NCI-H82 treated with DMSO at 0.1 percent for 48 hours (cell line): ENCODE results near the gene JMJD6.
A peak's percentile ranks its signal among the peaks of the same experiment; 100 is the strongest.
"Not testable (repeated sequence)": the region's sequence is repeated elsewhere in the genome, so short reads cannot be mapped to it uniquely, and the experiment has no call there.

Experiments
- DNase-seq: peaks from one replicate; lab custom pipeline; 2025; ENCODE audit not compliant: unreplicated experiment; lab: John Stamatoyannopoulos, UW

Gene JMJD6

DNA sequence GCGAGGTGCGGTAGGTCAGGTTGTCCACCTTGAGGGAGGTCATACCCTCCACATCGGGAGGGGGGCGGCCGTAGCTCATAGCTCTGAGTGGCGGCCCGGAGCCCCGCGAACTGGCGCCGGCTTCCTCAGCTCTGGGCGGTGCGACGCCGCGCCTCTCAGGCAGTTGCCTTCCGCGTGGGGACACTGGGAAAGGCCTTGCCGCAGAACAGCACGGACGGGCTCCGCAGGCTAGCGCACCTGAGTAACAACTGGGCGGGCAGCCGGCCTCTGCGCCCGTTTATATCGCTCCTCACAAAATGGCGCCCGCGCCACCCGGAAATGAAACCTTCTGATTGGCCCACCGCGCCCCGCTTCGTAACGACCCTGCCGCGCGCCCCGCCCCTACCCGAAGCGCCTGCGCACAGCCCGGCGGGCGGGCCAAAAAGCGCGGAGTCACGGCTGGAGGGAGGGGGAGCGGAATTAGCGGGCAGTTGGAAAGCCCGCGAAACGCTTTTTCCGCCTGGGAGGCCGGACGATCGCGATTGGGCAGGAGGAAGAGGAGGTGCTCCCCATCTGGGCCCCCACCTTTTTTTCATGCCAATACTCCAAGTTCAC is 10.8 kb upstream of the JMJD6 start, which contains the start of gene SRSF2:
SRSF2 (minus strand) TSS at position 250 of the 594 bp plus-strand sequence; CDS start at position 79, 171 bp downstream.
- DNase-seq = peak; percentile 96

DNA sequence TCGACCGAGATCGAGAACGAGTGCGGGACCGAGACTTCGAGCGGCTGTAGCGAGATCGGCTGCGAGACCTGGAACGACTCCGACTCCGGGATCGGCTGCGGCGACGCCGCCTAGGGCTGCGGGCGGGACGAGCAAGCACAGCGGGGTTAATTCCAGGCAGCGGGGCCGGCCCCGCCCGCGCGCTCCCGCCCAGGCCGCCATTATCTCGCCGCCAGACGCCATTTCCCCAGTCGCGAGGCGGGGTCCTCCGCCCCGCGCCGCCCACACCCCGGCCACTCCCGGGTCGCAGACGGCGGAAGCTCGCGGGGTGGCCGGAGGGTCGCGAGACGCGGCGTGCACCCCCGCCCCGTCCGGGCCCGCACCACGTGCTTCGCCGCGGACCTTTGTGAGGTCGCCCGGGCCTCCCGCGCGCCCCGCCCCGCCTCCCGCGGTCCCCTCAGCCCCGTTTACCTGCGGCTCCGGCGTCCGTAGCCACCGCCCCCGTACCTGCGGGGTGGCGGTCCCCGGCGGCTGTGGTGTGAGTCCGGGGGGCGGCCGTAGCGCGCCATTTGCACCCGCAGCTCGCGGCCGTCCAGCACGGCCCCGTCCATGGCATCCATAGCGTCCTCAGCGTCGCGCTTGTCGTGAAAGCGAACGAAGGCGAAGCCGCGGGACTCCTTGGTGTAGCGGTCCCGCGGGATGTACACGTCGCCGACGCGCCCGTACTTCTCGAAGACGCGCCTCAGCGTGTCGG is 10.1 kb upstream of the JMJD6 start:
- DNase-seq = no peak

DNA sequence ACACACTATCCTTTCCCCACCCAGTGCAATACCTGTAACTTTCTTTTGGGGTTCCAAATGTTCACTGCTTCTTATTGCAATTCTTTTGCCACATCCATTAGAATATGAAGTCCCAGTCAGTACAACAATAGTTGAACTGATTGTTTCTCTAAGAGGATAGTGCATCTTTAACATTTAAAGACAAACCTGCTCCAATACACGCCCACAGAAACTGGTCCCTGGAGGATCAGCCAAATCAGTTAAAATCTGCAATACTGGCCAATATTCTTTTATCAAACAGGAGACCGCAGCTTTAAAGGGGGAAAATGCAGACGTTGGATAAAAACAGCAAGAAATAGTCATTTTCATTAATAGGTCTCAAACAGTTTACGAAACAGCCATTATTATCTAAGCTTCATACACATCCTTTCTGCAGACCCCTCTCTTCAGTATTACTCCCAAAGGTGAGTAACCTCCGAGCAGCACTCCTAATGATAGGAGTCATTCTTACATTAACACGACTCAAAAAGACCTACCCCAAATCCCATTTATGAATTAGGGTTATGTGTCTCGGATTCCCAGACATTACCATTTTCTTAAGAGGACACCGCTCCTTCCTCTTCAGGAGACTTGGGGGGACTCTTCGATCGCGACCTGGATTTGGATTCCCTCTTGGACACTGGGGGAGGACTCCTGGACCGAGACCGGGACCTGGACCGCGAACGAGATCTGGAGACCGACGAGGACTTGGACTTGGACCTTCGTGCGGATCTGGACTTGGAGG is 9.4 kb upstream of the JMJD6 start:
- DNase-seq = no peak

DNA sequence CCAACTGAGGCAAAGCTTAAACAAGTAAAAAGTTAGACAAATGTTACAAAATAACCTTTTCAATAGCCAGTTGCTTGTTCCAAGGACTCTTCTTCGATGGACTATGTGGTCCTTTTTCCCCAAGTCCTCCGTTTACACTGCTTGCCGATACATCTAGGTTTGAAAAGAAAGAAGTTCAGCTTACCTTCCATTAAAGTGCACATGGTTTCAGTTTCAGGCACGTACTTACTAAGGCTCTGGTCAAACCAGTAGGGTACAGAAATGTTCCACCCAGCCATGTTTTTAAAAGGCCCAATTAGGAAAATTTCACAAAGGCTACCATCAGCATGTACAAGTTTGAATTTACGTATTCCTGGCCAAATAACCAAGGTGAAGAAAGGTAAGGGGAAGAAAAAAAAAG is 8.6 kb upstream of the JMJD6 start:
- DNase-seq = no peak

DNA sequence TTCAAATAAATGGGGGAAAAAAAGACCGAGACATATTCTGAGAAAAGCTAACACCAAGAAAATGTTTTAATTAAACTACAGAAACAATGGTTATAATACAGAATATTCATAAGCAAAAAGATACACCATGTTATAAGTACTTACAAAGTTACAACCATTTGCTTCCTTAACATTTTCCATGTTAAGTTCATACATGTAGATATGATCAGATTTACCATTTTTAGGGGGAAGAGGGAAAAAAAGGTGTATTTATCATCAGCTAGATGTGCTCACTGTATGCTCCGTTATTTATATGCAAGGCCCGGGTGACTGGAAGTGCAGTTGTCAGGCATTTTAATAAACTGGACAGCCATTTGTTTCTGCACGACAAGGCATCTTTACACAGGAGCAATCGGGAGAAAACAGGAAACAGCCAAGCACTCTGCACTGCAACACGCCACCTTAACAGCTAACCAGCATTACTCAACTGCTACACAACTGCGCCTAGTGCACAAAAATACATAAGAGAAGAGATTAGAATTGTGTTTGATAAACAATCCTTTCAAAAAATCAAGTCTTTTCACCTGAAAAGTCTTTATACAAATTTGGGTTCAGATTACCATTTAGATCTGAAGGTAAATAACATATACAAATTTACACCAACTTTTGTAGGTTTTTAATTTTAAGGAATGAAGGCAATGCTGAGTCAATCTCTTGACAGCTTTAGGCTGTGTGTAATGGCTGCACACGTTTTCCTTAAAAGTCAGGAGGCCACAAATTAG is 7.9 kb upstream of the JMJD6 start:
- no peak for DNase-seq

DNA sequence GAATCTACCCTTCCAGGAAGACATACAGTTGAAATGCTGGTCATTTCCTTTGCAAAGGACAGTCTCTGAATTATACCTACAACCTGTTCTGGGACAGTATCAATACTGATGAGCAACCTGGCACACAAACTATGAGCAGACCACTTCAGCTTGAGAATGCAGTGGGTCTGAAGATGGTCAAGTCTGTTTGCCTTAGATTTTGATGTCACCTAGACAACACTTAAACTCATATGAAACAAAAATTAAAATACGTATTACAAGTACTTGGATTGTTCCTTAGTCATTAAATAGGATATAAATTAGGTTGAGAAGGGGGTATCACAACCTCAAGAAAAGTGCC is 7.2 kb upstream of the JMJD6 start:
- no peak for DNase-seq

DNA sequence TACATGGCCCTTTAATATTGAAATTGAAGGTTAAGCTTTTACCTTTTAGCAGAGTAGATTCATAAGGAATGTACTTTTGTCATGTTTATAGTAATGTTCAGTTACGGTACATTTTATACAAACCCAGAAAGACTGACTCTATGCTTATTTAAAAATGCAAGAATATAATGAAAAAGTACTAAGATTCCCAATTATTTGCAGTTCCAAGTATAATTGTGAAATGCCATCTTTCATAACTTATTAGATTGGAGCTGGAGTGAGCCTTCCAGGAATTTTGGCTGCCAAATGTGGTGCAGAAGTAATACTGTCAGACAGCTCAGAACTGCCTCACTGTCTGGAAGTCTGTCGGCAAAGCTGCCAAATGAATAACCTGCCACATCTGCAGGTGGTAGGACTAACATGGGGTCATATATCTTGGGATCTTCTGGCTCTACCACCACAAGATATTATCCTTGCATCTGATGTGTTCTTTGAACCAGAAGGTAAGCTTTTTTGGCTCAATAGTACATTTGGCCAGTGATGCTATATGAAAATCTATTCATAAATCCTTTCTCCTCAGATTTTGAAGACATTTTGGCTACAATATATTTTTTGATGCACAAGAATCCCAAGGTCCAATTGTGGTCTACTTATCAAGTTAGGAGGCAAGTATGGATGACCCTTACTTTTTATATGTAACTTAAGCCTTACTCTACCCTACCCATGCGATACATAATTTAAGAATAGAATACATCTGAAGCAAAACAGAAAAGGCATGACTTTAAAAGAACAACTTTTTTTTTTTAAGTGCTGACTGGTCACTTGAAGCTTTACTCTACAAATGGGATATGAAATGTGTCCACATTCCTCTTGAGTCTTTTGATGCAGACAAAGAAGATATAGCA is 6.6 kb upstream of the JMJD6 start:
- no peak for DNase-seq

DNA sequence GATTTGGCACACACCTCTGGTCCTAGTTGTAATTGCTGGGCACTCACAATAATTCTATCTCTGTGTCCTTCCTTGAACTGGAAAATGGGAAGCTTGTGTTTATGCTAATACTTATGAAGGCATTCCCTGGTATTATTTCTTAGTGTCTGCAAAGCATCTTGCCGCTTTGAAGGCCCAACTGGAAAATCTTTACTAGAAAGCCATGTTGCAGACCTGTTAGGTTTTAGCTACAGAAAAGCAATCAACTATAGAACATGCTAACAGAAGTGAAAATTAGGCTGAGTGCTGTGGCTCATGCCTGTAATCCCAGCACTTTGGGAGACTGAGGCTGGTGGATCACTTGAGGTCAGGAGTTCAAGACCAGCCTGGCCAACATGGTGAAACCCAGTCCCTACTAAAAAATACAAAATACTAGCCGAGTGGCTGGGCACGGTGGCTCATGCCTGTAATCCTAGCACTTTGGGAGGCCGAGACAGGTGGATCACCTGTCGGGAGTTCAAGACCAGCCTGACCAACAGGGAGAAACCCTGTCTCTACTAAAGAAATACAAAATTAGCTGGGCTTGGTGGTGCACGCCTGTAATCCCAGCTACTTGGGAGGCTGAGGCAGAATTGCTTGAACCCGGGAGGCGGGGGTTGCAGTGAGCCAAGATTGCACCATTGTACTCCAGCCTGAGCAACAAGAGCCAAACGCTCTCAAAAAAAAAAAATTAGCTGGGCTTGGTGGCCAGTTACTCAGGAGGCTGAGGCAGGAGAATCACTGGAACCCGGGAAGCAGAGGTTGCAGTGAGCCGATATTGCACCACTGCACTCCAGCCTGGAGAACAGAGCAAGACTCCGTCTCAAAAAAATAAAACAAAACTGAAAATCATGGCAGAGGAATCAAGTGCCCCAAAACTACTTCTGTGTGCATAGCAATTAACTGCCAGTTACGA is 5.7 kb upstream of the JMJD6 start:
- DNase-seq = not testable (repeated sequence)

DNA sequence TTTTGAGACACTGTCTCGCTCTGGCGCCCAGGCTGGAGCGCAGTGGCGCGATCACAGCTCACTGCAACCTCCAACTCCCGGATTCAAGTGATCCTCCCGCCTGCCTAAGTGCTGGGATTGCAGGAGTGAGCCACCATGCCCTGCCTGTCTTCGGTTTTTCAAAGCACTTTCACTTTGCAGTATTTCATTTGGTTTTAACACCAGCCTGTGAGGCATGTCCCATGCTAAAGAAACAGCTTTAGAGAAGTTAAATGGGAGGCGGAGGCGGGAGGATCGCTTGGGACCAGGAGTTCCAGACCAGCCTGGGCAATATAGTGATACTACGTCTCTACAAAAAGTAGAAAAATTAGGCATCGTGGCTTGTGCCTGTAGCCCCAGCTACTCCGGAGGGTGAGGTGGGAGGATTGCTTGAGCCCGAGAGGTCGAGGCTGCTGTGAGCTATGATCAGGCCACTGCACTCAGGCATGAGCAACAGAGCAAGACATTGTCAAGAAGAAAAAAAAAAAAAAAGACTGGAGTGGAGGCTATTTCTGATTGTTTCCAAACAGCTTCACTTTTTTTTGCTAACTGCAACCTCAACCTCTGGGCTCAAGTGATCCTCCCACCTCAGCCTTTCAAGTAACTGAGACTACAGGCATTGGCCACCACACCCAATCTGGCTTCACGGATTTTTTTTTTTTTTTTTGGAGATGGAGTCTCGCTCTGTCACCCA is 1.5 kb upstream of the JMJD6 start:
- DNase-seq = no peak

DNA sequence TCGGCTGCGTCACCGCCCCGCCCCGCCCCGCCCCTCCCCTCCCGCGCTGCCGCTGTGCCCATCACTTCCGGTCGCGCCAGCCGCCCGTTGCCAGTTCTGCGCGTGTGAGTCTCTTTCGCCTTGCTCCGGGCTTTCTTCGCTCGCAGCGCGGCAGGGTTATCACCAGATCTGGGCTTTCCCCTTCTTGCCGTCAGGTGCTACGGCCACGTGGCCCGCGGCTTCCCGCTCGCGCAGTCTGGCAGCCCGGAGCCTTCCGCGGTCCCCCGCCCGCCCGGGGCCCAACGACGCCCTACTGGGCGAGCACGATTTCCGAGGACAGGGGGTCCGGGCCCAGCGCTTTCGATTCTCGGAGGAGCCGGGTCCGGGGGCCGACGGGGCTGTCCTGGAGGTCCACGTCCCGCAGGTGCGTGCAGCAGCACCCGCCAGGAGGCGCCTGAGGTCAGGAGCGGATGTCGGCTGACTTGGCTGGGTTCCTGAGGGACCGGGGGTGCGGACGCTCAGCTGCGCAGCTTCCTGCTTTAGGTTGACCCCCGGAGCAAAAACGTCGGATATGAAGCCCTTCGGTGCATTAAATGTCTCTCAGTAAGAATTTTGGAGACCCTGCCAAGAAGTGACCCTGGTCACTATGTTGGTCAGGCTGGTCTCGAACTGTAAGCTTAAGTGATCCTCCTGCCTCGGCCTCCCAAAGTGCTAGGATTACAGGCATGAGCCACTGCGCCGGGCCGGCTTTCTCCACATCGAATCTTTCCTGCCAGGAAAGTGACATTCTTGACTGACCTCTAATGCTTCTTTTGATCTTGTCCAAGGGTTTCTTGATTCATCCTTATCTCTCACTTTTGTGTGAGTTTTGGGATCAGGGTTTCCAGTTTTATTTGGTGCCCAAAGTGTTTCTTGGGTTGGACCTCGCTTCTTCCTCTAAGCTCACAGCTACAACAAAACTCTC is 641 bp upstream of the JMJD6 start, which contains the start of gene METTL23:
METTL23 (plus strand) TSS at position 64 of the 943 bp plus-strand sequence. CDS start 2,872 bp downstream, outside the sequence.
- no peak for DNase-seq

DNA sequence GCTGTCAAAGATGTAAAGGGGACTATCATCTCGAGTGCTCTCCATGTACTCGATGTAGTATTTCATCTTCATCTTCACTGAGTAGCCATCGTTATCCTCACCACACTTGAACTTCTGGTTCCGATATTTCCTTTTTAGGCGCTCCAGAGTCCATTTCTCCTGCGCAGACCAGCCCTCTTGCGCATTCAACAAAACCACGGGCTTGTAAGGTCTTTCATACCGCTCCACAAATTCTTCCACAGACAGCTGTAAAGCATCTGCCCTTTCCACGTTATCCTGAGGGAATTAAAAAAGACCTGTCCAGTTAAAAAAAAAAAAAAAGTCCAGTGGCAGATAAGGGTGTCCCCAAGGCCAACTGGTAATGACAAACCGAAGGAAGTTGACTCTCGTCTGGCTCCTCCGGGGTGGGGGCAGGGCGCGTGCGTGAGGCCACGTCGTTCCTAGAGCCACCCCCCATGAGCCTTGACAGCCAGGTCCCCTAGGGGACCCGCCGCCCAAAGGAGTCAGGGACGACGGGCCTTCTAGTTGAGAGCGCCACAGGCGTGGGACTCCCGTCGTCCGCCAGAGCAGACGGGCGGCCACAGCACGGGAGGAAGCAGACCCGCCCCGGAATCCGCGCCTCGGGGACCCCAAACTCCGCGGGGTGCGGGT is 701 bp downstream of the JMJD6 start:
- no peak for DNase-seq

DNA sequence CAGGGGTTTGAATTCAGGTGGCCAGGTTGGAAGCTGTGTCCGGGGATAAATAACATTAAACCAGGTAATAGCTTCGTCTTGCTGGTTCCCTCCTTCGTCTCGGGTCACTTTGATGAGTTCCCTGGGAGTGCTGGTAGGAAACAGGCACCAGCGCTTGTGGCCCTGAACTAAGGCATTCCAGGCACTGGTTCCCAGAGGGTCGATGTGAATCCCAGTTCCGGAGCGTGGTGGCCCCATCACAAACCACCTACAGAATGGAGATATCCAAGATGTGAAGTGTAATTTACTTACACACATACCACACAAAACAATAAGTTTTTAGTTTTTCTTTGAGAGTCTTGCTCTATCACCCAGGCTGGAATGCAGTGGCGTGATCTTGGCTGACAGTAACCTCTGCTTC is 2.6 kb downstream of the JMJD6 start:
- DNase-seq = no peak

DNA sequence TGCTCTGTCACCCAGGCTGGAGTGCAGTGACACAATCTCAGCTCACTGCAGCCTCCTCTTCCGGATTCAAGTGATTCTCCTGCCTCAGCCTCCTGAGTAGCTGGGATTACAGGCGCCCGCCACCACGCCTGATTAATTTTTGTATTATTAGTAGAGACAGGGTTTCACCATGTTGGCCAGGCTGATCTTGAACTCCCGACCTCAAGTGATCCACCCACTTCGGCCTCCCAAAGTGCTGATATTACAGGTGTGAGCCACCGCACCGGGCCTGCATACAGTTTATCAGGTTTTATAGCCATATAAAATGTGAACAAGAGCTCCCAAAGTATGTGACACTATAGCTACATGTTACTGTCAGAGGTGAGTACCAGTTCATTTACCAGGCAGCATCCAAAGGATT is 3.4 kb downstream of the JMJD6 start:
- DNase-seq = not testable (repeated sequence)

DNA sequence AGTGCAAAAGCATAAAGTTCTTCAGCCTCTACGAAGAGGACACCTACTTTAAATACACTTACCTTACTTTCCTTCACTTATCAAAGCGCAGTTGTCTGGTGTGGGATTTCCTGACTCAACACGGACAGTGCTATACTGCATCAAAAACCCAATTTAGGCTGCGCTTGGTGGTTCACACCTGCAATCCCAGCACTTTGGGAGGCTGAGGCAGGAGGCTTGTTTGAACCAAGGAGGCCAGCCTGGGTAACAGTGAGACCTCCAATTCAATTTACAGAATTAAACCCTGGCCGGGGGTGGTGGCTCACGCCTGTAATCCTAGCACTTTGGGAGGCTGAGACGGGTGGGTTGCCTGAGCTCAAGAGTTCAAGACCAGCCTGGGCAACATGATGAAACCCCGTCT is 4.1 kb downstream of the JMJD6 start:
- DNase-seq = no peak

DNA sequence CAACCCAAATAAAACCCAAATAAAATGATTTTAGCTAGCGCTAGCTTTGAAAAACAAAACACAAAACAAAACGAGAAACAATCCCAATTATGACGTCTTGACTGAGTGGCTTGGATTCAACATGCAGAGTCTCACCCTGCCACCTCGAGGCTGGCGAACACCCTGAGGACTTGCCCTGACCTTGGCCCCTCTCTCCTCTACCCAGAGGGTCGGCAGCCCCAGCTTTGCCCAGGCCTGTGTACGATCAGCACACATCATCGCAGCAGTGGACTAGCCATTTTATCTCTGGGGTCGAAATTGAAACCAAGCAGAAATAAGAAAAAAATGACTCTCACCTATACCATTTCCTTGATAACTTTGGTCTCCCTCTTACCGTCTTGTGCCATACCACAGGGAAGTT is 4.9 kb downstream of the JMJD6 start:
- DNase-seq = no peak

DNA sequence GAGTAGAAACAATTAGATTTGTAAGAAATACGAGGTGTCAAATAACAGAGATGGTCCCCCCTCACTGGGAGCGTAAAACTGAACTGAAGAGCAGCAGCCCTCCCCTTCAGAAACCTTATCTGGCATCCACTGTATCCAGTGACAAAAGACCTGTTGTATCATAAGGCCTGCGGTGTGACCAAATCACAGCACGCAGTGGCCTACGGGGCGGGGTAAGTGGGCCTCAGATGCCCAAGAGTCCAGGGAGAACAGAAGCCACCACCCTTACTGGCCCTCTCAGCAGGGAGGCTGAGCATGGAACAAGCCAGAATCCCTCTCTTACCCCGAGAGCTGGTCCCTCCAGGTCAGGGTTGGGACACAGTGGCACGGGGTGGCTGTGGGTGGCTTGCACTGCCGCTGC is 5.5 kb downstream of the JMJD6 start:
- no peak for DNase-seq

DNA sequence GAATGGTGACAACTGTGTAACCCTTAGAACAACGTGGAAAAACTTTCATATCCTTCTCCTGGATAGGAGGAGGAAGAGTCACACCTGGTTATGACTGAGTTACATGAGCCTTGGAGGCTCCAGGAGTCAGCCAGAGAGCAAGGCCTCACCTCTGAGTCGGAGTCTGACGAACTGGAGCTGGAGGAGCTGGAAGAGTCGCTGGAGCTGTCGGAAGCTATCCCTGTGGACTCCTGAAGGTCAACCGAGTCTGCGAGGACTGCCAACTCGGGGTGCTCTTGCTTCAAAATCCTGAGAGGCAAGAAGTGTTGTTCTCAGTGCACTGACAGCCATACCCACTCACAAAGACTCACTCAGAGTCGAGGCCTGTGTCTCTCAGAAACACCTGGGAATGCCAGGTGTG is 6.2 kb downstream of the JMJD6 start:
- DNase-seq = no peak
